GM18520 (cell line): Measurements from ENCODE around the gene IL1R1.

Experiments
- ATAC-seq: cut with Tn5 transposase; IDR thresholded peaks from one replicate; pipeline ENCODE4 v1.9.1; 2021; ENCODE audit not compliant: unreplicated experiment

Gene IL1R1

GRCh38 chr2:102200539-102200938 is 58.0 kb downstream of the IL1R1 start:
- ATAC-seq: no peak

GRCh38 chr2:102204638-102205037 is 62.1 kb downstream of the IL1R1 start:
- ATAC-seq: no peak

- ATAC-seq: no peak
Observed at GRCh38 chr2:102206666-102207341, 64.3 kb downstream of the IL1R1 start.

GRCh38 chr2:102208774-102209173 is 66.2 kb downstream of the IL1R1 start:
- ATAC-seq: no peak

- ATAC-seq: no peak
Observed at GRCh38 chr2:102209474-102209873, 66.9 kb downstream of the IL1R1 start.

- ATAC-seq: no peak
Observed at GRCh38 chr2:102217032-102217431, 74.5 kb downstream of the IL1R1 start.

- no peak for ATAC-seq
Observed at GRCh38 chr2:102224824-102225739, 82.5 kb downstream of the IL1R1 start.

- ATAC-seq: no peak
Observed at GRCh38 chr2:102226171-102226570, 83.6 kb downstream of the IL1R1 start.

GRCh38 chr2:102226612-102227391 is 84.3 kb downstream of the IL1R1 start:
- no peak for ATAC-seq

- no peak for ATAC-seq
Observed at GRCh38 chr2:102229141-102229769, 86.7 kb downstream of the IL1R1 start.
